HepG2 (cell line): ENCODE measurements around the gene SMPD1. TPM values are rescaled to one million over a fixed set of nuclear protein-coding genes. Genes with fewer than 3 reads are reported as not detected.

Source experiments
- ATAC-seq: fragments of 200-7000 bp; cut with Tn5 transposase; 3 replicates; pipeline ENCODE4 v1.9.1; 2020; ENCODE audit warnings: mild to moderate bottlenecking, moderate library complexity
- BruUV-seq: library from RNA; stranded (reverse); fragments of 400-500 nt; replicated peaks from 2 replicates; lab custom pipeline; 2021; lab: Mats Ljungman, UMichigan
- CTCF ChIA-PET: fragments of 300-600 bp; formaldehyde crosslinking; extraction: SDS; loops from one replicate; lab custom pipeline; 2021; ENCODE audit warnings: low total read pairs, inconsistent platforms, low intra/inter-chr PET ratio; lab: Yijun Ruan, JAX
- POLR2A ChIA-PET: fragments of 350-600 bp; sonication (Branson Sonifier 250); formaldehyde crosslinking; loops from one replicate; lab custom pipeline; 2020; ENCODE audit warnings: antibody characterized with exemption, inconsistent platforms; lab: Yijun Ruan, JAX
- DNase-seq: peaks from one replicate; pipeline ENCODE4 v3.0.0-alpha.2; 2015; ENCODE audit warnings: low spot score
- FAIRE-seq: peaks from 3 replicates; lab custom pipeline; 2011; peaks lifted over from hg19 to GRCh38; lab: Jason Lieb, UNC
- H2AFZ ChIP-seq: one replicate; pipeline ENCODE4 v1.6.1; 2011; ENCODE audit warnings: low read length, inconsistent platforms
- H3K27ac ChIP-seq: fragments of 300-600 bp; 3 replicates; pipeline ENCODE4 v1.8.0; 2011; ENCODE audit warnings: mixed run types, mild to moderate bottlenecking, mixed read lengths, low read length, inconsistent platforms; ENCODE audit not compliant: insufficient read depth; ENCODE audit errors: extremely low read length
- H3K27me3 ChIP-seq, 2 experiments: fragments of 200-600 bp in 1 of 2; 2 replicates in 1 of 2; 3 replicates in 1 of 2; pipeline versions ENCODE4 v1.6.0 to v1.8.0; 2011; ENCODE audit warnings: low read length in 2 of 2, mild to moderate bottlenecking in 2 of 2, moderate library complexity in 2 of 2, inconsistent platforms in 1 of 2; ENCODE audit not compliant: insufficient read depth in 2 of 2, control insufficient read depth in 1 of 2
- H3K36me3 ChIP-seq, 2 experiments: fragments of 200-600 bp in 1 of 2; replicated peaks in 1 of 2; 2 replicates in 1 of 2; 3 replicates in 1 of 2; pipeline versions ENCODE4 v1.5.1 to v1.8.0; 2011; ENCODE audit warnings: low read length in 2 of 2, inconsistent platforms in 1 of 2; ENCODE audit not compliant: insufficient read depth in 2 of 2, control insufficient read depth in 1 of 2
- H3K4me1 ChIP-seq: 2 replicates; pipeline ENCODE4 v1.5.1; 2012; ENCODE audit warnings: low read length, inconsistent platforms; ENCODE audit not compliant: insufficient read depth
- H3K4me2 ChIP-seq: 2 replicates; pipeline ENCODE4 v1.6.0; 2011; ENCODE audit warnings: low read depth, low read length, inconsistent platforms
- H3K4me3 ChIP-seq, 3 experiments: fragments of 200-600 bp in 1 of 3; sonication (generic), shearing (Covaris generic) in 1 of 3; replicated peaks in 1 of 3; 2 replicates each; pipeline ENCODE4 v1.5.1; 2011 to 2016; ENCODE audit warnings: low read length in 3 of 3, inconsistent platforms in 2 of 3, low read depth in 2 of 3, mild to moderate bottlenecking in 2 of 3, control low read depth in 1 of 3, mixed read lengths in 1 of 3; ENCODE audit not compliant: insufficient read depth in 1 of 3
- H3K79me2 ChIP-seq: one replicate; pipeline ENCODE4 v1.6.1; 2011; ENCODE audit warnings: low read length, inconsistent platforms; ENCODE audit not compliant: insufficient read depth
- H3K9ac ChIP-seq: 2 replicates; pipeline ENCODE4 v1.6.0; 2011; ENCODE audit warnings: mild to moderate bottlenecking, low read depth, low read length, inconsistent platforms; ENCODE audit not compliant: insufficient read depth
- H3K9me3 ChIP-seq: 2 replicates; pipeline ENCODE4 v1.5.1; 2012; ENCODE audit warnings: mild to moderate bottlenecking, low read length
- H4K20me1 ChIP-seq: 2 replicates; pipeline ENCODE4 v1.6.0; 2011; ENCODE audit warnings: inconsistent platforms, mild to moderate bottlenecking, low read length, moderate library complexity; ENCODE audit not compliant: insufficient read depth
- CENPT ChIP-seq: sonication (generic); formaldehyde crosslinking; IDR thresholded peaks from 2 replicates; pipeline ENCODE4 v1.8.0; 2022; ENCODE audit warnings: low read depth, mild to moderate bottlenecking, moderate library complexity, missing genetic modification reagents
- NR2C2 ChIP-seq: sonication (generic); formaldehyde crosslinking; IDR thresholded peaks from 2 replicates; pipeline ENCODE4 v1.4.0; 2020; ENCODE audit warnings: missing genetic modification reagents, mild to moderate bottlenecking, moderate library complexity, borderline replicate concordance
- ZMYM3 ChIP-seq: sonication (generic); formaldehyde crosslinking; IDR thresholded peaks from 2 replicates; pipeline ENCODE4 v1.5.1; 2020; ENCODE audit warnings: mild to moderate bottlenecking, missing genetic modification reagents
- ZNF44 ChIP-seq: sonication (generic); formaldehyde crosslinking; IDR thresholded peaks from 2 replicates; pipeline ENCODE4 v1.5.1; 2020; ENCODE audit warnings: mild to moderate bottlenecking, missing genetic modification reagents
- ZNF777 ChIP-seq: sonication (generic); formaldehyde crosslinking; IDR thresholded peaks from 2 replicates; pipeline ENCODE4 v1.4.0; 2020; ENCODE audit warnings: missing genetic modification reagents
- ZNF790 ChIP-seq: sonication (generic); formaldehyde crosslinking; IDR thresholded peaks from 2 replicates; pipeline ENCODE4 v1.8.0; 2022; ENCODE audit warnings: missing genetic modification reagents, mild to moderate bottlenecking, borderline replicate concordance
- ZNF792 ChIP-seq: IDR thresholded peaks from 2 replicates; pipeline ENCODE4 v1.6.1; 2016
- WGBS: methylation state at CpG from one replicate; pipeline ENCODE4 v1.1.6; 2017; ENCODE audit warnings: low lambda C conversion rate; 5-methylcytosine and 5-hydroxymethylcytosine counted together
- in situ Hi-C: cut with HindIII; loops from 2 replicates; pipeline ENCODE4 v1.10.0; 2017; ENCODE audit warnings: low pct_unique_long_range_greater_than_20kb; ENCODE audit not compliant: extremely low pct_ligation_motif_present
- intact Hi-C: fragments of 100-400 bp; cut with micrococcal nuclease; formaldehyde crosslinking; loops from one replicate; pipeline ENCODE4 v1.10.0; 2022; ENCODE audit not compliant: unreplicated experiment
- polyA plus RNA-seq, 8 experiments: library from polyadenylated mRNA; depleted of rRNA in 3 of 8; stranded (reverse) in 7 of 8; unstranded in 1 of 8; fragments of >200 nt; fragmentation: Illumina TruSeq in 4 of 8; extraction: Trizol in 4 of 8; gene quantifications; 2 replicates each; pipeline versions ENCODE4 v1.2.1 to v1.2.3, GENCODE V29; 2011 to 2016; ENCODE audit warnings: low read depth in 4 of 8, missing spikeins in 1 of 8, mixed read lengths in 1 of 8; ENCODE audit not compliant: insufficient read depth in 1 of 8
- total RNA-seq, 5 experiments: library from RNA; depleted of rRNA; stranded (reverse); fragments of >200 nt; fragmentation: Illumina TruSeq; extraction: Trizol; gene quantifications; 2 replicates each; pipeline ENCODE4 v1.2.3, GENCODE V29; 2016; ENCODE audit warnings: low read depth in 1 of 5

SMPD1 gene
- total and polyA plus RNA-seq, 2 of the 13 experiments (the other 11 are each of a cell fraction or from before 2014, with no cell fraction given): 6.3 to 8.4 TPM

DNA sequence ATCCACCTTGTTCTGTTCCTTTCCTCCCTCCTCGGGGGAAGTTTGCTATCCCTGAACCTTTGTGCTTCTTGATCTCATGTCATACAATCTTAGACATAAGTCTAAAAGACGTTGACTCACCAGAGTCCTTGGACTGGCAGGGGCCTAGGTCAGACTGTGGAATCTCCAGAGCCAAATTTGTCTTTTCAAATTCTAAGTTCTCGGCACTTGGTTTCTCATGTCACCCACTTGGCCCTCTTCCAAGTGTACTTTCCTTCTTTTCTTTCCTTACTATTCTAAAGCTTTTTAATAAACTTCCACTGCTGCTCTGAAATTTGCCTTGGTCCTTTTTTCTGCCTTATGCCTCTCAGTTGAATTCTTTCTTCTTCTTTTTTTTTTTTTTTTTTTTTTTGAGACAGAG, 30.1 kb upstream of the SMPD1 start:
- no TSS peak for BruUV-seq
- peaks cover 6% of the 10 kb centered on the region for H3K4me1 ChIP-seq
- 0 out of 5 replicates have a peak, but pooled peaks cover 0 to 3% of the 10 kb centered on the region in 2 experiments for H3K27me3 ChIP-seq
- DNase-seq (no peak), FAIRE-seq (no peak), ATAC-seq (no peak)
- H3K79me2 ChIP-seq: no peaks in the 10 kb centered on the region
- TF ChIP-seq CENPT (CRISPR knock-in tag): no peak
- TF ChIP-seq NR2C2: no peak
- TF ChIP-seq ZMYM3 (CRISPR knock-in tag): no peak
- no peaks in the 10 kb centered on the region for H4K20me1 ChIP-seq
- no peak overlapping the region for H2AFZ ChIP-seq
- H3K36me3 ChIP-seq: no peaks in the 10 kb centered on the region
- in situ Hi-C loops (no loop called here), intact Hi-C loops (no loop called here)
- CTCF ChIA-PET: no interaction called here
- H3K9ac ChIP-seq: no peak overlapping the region
- H3K9me3 ChIP-seq: no peaks in the 10 kb centered on the region
- no peak overlapping the region for H3K4me2 ChIP-seq
- POLR2A ChIA-PET: no interaction called here
- no peak overlapping the region for H3K4me3 ChIP-seq
- no peak overlapping the region for H3K27ac ChIP-seq
- WGBS: 28% methylated on average over 3 of the region's 3 CpGs

DNA sequence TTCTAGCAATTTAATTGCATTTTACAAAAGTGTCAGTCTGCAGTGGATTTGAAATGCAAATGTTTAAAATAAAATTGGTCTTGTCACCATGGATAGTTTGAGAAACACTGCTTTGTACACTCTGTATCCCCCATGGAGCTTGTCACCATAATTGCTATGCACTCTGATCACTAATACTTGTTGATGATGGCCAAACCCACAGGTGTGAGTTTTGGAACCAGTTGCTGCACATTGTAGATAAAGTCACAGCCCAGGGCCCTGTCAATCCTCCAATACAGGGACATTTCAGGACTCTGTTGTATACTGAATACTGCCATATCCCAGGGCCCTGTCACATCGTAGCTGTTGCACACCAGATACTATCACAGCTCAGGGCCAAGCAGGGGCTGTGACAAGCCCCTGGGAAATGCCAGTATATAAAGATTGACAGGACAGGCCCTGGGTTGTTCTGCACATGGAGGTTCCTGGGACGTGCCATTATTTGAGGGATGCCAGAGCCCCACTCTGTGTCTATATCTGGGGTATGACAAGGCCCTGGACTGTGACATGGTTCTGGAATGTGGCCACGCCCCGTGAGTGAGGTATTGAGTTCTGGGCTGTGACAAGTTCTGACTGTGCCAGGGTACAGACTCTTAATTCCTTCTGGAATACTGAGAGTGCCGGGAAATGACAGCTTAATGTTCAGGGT, 27.9 kb upstream of the SMPD1 start:
- intact Hi-C loops (no loop called here), in situ Hi-C loops (no loop called here)
- TF ChIP-seq ZNF777 (CRISPR knock-in tag): no peak
- no peak for TF ChIP-seq ZNF792 (CRISPR knock-in tag)
- TF ChIP-seq ZNF44 (CRISPR knock-in tag): no peak
- no peak for TF ChIP-seq ZNF790 (CRISPR knock-in tag)
- CTCF ChIA-PET: interaction anchor here (0.5 to 2.2 kb wide), 5 partner anchors 9 to 111 kb away, joined by 3 to 13 read pairs (median 4); no protein-coding TSS in a partner anchor
- FAIRE-seq (no peak), ATAC-seq (no peak), DNase-seq (no peak)
- peaks cover 0 to 8% of the 10 kb centered on the region in 2 experiments; a peak in 2 of 5 replicates for H3K27me3 ChIP-seq
- POLR2A ChIA-PET: interaction anchor here (1.1 kb wide), 1 partner anchor 257 kb away, joined by 3 read pairs; the partner anchor contains the start of gene TPP1
- peaks cover 12% of the 10 kb centered on the region for H3K4me1 ChIP-seq
- H3K79me2 ChIP-seq: no peaks in the 10 kb centered on the region
- no peaks in the 10 kb centered on the region for H3K9me3 ChIP-seq
- H4K20me1 ChIP-seq: no peaks in the 10 kb centered on the region
- H3K27ac ChIP-seq: no peak overlapping the region
- H3K36me3 ChIP-seq: no peaks in the 10 kb centered on the region
- H3K9ac ChIP-seq: no peak overlapping the region
- no TSS peak for BruUV-seq
- WGBS: 40% methylated on average over 2 of the region's 5 CpGs
- no peak overlapping the region for H3K4me3 ChIP-seq
- no peak overlapping the region for H3K4me2 ChIP-seq
- H2AFZ ChIP-seq: no peak overlapping the region
